Measurements from ENCODE around the gene MAP3K8. TPM values are rescaled to one million over a fixed set of nuclear protein-coding genes. Genes with fewer than 3 reads are reported as not detected.

MAP3K8 gene
- total RNA-seq, 1 donor from 2014 or later: 4.9 TPM

GRCh38 chr10:30510184-30510931 lies 76.4 kb downstream of the MAP3K8 start:
- DNase-seq (ENCODE audit: low spot score in 2 of 2): no peak
- no peak for FAIRE-seq

DNA sequence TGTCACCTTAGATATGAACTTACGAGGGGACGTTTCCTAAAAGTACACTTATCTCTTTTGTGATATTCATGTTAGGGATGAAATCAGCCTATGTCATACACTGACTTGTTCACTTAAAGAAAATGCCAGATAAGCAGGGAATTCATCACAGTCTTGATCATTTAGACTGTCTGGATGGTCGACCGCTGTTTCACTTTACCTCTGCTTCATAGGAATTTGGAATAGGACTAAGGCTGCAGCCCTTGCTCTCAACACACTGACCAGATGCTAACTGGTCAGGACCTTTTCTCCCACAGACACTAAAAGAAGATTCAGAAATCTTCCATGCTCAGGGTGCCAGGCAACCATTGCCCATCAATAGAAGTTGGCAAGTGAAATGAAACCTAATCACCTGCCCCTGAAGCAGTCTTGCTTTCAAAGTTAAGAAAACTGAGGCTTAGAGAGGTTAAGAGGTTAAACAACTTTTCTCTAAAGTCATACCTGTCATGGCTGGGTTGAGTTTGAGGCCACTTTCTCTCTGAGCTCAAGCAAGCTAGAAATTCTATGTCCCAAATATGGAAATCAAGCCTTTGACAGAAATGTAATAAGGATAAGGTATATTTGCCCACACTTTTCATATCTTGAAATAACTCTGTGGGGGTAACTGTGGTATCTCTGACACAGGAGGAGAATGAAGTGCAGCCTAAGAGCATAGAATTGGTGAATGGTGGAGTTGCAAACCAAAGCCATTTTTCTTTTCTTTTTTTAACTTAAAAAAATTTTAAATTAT lies 77.1 kb downstream of the MAP3K8 start:
- no peak for FAIRE-seq
- DNase-seq (ENCODE audit: low spot score in 2 of 2): no peak

Other genes with a start within 250 kb of the MAP3K8 start
- 52.2 TPM for gene MTPAP, start 84.9 kb upstream of the MAP3K8 start, total RNA-seq
- not detected for gene LYZL2, start 195.6 kb downstream of the MAP3K8 start, total RNA-seq

All from frontal cortex (tissue), 4 donors.